SJSA1 (cell line): ENCODE measurements around the gene ZNF568. TPM values are rescaled to one million over a fixed set of nuclear protein-coding genes. Genes with fewer than 3 reads are reported as not detected.

ENCODE experiments used
- total RNA-seq: library from RNA; depleted of rRNA; stranded (reverse); fragments of >200 nt; shearing (Covaris generic); gene quantifications from 2 replicates; pipeline ENCODE4 v1.2.3, GENCODE V29; 2014; rRNA removed

The ZNF568 gene
- total RNA-seq, 1 experiment from 2014 or later, result 0.47 TPM

Other genes with a start within 250 kb of the ZNF568 start
- gene ZNF461, start 249.5 kb upstream of the ZNF568 start, total RNA-seq, result 3.1 and 11.2 TPM in 2 replicates
- gene ZNF567, start 228.7 kb upstream of the ZNF568 start, total RNA-seq, result 1.5 and 3.4 TPM in 2 replicates
- gene ZNF850, start 143.5 kb upstream of the ZNF568 start, total RNA-seq, result 2.6 TPM in 2 replicates
- gene ZNF790, start 77.9 kb upstream of the ZNF568 start, total RNA-seq, result 0.18 TPM in 1 of 2 replicates, not detected in the other
- gene ZNF345, start 65.5 kb upstream of the ZNF568 start, total RNA-seq, result 0.06 and 1.8 TPM in 2 replicates
- gene ZNF829, start within 50 bp of the ZNF568 start, total RNA-seq, result 0.03 and 0.37 TPM in 2 replicates
- 0.18 TPM in 1 of 2 replicates, not detected in the other for gene ZNF420, start 162.1 kb downstream of the ZNF568 start, total RNA-seq